HuH-7.5 (cell line): Measurements from ENCODE around the gene BRF1.

Experiments
- DNase-seq: peaks from one replicate; pipeline ENCODE4 v3.0.0; 2011; ENCODE audit warnings: low spot score

The BRF1 gene

GRCh38 chr14:105172476-105172875, 128.3 kb downstream of the BRF1 start:
- DNase-seq, result no peak

- DNase-seq, result no peak
Observed at GRCh38 chr14:105171004-105171673, 129.7 kb downstream of the BRF1 start.

- DNase-seq, result no peak
Observed at GRCh38 chr14:105169776-105170655, 130.8 kb downstream of the BRF1 start.

- peak; percentile 65 for DNase-seq
Observed at GRCh38 chr14:105168979-105169507, 131.8 kb downstream of the BRF1 start.

- peak; percentile 82 for DNase-seq
Observed at GRCh38 chr14:105168496-105168978, 132.3 kb downstream of the BRF1 start, which contains the start of gene JAG2. Gene JAG2 (minus strand): TSS chr14:105168776. CDS start chr14:105168420, 356 bp downstream.

GRCh38 chr14:105168093-105168420, 132.7 kb downstream of the BRF1 start:
- no peak for DNase-seq

- DNase-seq, result peak; percentile 75
Observed at GRCh38 chr14:105167303-105168092, 133.3 kb downstream of the BRF1 start.

GRCh38 chr14:105166571-105167302, 134.1 kb downstream of the BRF1 start:
- no peak for DNase-seq

GRCh38 chr14:105165761-105166485, 134.9 kb downstream of the BRF1 start:
- DNase-seq, result no peak

- DNase-seq, result no peak
Observed at GRCh38 chr14:105165134-105165704, 135.6 kb downstream of the BRF1 start.

- DNase-seq, result no peak
Observed at GRCh38 chr14:105163040-105163742, 137.6 kb downstream of the BRF1 start.

GRCh38 chr14:105162669-105162979, 138.2 kb downstream of the BRF1 start:
- no peak for DNase-seq

GRCh38 chr14:105161964-105162668, 138.7 kb downstream of the BRF1 start:
- no peak for DNase-seq

- no peak for DNase-seq
Observed at GRCh38 chr14:105161309-105161708, 139.5 kb downstream of the BRF1 start.

GRCh38 chr14:105160776-105161175, 140.0 kb downstream of the BRF1 start:
- no peak for DNase-seq

- DNase-seq, result no peak
Observed at GRCh38 chr14:105159344-105159743, 141.5 kb downstream of the BRF1 start.
